GM19324 (cell line): ENCODE measurements around the gene XCL1.
"Not testable (repeated sequence)": the region's sequence is repeated elsewhere in the genome, so short reads cannot be mapped to it uniquely, and the experiment has no call there.

Source experiments
- ATAC-seq: cut with Tn5 transposase; IDR thresholded peaks from one replicate; pipeline ENCODE4 v1.9.1; 2021; ENCODE audit warnings: mild to moderate bottlenecking, moderate library complexity; ENCODE audit not compliant: unreplicated experiment, low FRiP score

XCL1 gene

DNA sequence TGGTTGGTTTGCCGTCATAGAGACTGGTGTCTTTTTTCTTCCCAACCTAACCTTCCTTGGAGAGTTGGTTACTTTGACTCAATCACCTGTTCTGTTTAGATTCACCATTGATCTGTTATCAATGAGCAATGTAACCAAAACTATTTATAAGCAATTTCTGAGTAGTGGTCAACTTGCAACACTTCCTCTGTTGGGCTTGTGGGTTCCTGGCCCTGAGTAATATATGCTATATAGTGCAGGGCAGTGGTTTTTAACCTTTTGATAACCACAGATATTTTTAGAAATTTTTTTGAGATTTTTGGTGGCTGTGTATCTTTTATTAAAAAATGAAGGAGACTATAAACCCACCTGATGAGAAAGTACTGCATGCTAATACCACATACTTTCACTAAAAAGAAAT, 9.4 kb upstream of the XCL1 start:
- ATAC-seq = no peak

DNA sequence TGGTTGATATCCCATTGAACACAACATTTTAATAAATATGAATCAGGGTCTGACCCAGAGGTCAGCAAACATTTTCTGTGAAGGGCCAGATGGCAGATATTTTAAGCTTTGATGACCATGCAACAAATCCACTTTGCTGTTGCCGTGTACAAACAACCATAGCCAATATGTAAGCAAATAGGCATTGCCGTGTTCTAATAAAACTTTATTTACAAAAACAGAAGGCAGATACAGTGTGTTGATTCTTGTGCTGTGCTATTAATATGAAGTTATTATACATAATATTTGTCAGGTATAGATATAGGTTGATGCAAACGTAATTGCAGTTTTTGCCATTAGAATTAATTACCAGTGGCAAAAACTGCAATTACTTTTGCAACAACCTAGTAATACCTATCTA, 8.8 kb upstream of the XCL1 start:
- no peak for ATAC-seq

DNA sequence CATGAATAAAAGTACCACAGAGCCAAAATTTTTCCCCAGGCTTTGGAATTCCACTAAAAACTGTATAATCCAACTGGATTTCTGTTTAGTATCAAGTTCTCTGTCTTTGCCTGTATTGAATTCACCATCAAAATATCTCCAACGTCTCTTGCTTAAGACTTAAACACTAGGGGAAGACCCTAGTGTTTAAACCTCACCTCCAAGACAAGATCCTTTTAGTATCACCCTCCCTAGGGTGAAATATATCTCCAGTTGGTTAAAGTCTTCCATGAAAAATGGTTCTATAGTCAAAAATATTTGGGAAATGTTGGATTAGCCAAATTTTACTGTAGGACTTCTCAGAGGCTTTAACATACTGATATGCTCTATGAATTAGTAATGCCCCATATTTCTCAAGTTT, 8.1 kb upstream of the XCL1 start:
- ATAC-seq = no peak

DNA sequence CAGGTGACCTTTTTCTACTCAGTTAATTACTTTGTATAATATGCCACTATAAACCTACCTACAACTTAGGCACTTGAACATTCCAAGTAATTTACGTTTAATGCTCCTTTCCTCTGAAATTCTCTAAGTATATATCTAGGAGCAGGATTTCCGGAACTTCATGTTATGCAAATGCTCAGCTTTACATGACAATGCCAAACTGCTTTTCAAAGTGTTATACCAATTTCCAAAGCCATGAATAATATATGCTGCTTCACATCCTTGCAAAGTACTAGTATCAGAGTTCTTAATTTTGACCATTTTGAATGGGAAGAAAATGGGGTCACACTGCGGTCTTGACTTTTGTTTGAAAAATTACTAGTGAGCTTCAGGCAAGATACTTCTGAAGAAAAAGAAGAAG, 5.8 kb upstream of the XCL1 start:
- ATAC-seq = no peak

DNA sequence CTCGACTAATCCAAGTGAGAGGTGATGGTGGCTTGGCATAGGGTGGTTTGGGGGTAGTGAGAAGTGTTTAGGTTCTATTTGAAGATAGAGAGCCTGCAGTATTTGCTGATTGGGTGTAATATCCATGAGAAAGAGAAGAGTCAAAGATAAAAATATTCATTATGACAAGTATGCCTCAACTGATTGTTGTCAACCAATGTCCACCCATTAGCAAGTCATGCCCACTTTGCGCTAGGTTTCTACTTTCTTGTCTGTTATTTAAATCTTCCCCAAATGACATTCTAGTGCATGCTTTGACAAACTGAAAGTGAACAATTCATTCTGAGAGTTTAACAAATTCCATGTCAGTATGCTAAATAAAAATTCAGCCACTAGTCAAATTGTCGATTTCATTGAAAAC, 3.8 kb upstream of the XCL1 start:
- ATAC-seq = no peak

DNA sequence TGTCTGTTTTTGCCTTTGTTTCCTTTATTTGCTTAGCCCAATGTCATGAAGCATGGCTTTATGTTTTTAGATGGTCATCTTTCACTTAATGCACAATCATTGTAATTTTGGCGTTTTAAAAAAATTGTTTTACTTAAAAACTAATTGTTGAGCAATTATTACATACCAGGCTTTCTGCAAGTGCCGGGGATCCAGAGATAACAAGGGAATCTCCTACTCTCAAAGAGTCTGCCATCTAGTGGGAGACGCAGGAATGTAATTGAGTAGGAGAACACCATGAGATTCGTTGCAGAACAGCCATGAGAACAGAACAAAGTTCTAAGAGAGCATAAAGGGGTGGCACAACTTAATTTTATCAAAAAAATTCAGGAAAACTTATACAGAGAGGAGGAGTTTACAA, 2.2 kb upstream of the XCL1 start:
- ATAC-seq = not testable (repeated sequence)

DNA sequence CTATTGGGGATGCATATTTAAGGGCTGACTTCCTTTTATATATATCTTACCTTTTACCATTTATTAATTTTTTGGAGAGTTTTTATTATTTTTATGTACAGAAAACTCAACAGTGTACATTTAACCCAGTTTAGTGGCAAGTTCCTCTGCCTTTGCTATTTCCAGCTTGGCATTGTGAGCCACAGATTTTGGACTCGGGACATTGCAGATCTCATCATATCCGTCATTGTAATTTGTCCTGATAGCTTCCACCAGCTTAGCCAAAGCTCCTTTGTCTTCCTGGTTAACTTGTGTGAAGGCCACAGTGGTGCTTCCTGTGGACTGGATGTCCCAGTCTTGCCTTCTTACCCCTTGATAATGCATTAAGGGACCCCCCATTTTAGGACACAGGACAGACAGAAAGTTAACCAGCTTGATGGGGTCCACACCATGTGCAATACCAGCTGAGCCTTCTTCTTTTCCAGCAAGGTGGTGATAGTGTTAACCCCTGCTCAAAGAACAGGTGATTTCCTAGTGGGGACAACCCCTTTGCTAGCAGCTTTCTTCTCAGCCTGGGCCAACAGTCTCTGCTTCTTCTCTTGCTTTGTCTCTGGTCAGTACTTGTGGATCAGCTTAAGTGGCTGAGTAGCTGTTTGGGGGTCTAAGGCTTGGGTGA, 2.3 kb downstream of the XCL1 start:
- ATAC-seq = not testable (repeated sequence)

DNA sequence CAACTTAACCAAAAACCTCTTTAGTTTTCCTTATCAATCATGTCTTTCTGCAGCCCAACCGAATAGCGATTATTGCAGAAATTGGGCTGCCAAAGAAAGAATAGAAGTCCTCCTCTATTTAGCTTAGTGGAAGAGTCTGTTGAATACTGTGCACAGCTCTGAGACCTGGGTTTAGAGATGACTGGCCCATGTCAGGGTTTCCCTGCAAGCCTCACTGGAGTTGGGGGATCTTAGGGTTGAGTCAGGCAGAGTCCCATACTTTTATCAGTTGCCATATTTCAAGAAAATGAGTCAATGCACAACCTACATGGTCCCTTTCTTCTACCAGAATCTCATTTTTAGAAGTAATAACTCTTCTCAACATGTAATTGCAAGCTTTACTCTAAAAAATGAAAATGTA, 3.9 kb downstream of the XCL1 start:
- ATAC-seq = not testable (repeated sequence)

DNA sequence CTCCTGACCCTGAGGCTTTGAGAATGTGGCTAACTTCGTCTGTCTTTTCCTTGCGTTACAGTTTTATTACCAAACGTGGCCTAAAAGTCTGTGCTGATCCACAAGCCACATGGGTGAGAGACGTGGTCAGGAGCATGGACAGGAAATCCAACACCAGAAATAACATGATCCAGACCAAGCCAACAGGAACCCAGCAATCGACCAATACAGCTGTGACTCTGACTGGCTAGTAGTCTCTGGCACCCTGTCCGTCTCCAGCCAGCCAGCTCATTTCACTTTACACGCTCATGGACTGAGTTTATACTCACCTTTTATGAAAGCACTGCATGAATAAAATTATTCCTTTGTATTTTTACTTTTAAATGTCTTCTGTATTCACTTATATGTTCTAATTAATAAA, 4.6 kb downstream of the XCL1 start:
- ATAC-seq = not testable (repeated sequence)

DNA sequence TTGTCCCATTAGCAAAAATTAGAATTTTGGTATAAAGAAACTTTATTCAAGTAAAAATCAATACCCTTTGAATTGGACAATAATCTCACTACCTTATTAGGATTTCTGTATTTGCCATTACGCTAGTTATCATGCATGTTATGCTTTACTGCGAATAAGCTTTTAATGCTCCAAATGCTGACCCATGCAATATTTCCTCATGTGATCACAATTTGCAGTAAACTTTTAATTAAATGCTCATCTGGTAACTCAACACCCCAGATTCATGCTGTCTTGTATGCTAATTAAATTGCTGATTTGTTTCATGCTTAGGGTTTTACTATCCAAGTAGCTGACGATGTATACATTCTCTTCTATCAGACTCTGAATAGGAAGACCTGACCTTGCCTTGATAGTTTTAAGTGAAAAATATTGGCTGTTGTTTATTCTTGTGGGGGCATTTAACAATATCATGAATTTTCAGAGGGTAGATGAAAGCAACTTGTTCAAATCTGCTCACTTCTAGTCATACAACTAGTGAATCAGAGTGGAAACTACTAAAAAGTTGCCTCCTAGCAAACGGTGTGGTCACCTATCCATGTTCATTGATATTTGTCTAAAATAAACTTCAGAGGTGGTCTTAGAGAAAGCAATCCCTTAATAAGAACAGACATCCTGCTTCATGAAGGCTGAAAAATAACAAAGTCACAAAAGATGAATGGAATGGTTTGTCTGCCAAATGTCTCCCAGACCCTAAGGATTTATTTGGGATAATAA, 5.6 kb downstream of the XCL1 start:
- no peak for ATAC-seq

DNA sequence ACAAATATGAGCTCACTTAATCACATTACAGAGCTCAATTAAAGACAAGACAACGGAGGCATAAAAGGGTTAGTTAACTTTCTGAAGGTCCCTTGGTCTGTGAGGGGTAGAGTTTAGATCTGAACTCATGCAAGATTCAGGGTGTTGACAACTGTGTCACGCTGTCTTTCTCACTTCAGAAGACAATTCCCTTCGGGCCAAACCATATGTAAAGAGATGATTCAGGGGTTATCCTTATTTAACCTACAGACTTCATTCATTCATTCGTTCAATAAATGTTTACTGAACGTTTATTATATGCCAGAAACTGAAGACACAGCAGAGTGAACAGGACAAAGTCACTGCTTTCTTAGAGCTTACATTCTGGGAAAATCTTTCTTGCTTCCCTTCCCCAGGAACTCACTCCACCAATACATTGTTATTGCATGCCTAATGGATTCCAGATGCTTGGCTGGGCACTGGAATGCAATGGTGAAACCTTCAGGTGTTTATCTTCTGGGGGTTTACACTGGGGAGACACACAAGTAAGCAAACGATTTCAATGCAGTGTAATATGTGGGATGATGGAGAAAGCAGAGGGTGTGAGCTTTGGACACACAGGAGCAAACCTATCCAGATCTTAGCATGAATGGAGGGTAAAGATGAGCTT, 6.4 kb downstream of the XCL1 start:
- no peak for ATAC-seq

DNA sequence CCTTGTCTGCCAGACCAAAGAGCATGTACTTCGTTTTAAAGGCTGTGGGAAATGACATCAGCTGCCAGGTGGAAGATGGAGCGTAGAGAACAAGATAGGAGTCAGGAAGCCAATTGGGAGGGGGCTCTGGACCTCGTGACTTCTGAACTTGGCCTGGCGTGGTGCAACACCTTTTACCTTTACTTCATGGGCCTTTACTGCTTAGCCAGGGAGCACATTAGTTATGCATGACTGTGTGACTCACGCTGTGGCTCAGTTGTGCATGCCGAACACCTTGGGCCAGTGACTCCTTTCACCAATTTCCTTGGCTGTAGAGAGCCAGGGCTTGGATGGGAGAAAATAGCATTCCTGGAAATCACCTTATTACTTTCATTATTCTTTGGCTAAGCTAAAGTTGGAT, 7.2 kb downstream of the XCL1 start:
- no peak for ATAC-seq

DNA sequence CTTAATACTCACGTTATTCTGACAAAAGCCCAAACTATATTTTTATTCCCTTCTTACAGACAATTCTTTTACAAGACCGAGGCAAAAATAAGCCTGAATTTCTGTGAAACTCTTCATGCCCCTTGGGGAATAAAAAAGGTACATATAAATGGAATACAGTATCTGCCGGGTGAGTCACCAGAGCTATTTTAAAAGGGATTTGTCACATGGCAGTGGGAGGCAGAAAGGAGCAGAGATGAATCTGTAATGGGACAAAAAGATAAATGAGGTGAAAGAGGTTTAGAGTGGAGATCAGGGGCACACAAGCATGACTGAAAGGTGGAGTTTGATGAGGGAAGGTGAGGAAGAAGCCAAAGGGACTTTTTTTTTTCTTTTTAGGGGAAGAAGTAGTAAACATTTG, 8.8 kb downstream of the XCL1 start:
- ATAC-seq = no peak

DNA sequence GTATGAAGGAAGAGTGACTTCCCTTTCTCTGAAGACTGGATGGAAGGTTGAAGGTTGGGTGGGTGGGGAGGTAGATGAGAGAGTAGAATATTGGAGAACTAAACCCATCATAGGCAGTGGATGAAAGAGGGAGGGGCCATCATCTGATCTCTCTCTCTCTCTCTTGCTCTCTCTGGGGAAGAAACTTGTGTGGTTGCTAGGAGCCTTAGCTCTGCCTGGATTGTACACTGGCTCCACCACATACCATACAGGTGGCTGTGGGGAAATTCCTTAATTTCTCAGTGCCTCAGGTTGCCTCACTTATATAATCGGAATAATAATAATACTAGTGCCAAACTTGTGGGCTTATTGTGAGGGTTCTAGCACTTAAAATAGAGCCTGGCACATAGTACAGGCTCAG, 9.5 kb downstream of the XCL1 start:
- ATAC-seq = no peak

DNA sequence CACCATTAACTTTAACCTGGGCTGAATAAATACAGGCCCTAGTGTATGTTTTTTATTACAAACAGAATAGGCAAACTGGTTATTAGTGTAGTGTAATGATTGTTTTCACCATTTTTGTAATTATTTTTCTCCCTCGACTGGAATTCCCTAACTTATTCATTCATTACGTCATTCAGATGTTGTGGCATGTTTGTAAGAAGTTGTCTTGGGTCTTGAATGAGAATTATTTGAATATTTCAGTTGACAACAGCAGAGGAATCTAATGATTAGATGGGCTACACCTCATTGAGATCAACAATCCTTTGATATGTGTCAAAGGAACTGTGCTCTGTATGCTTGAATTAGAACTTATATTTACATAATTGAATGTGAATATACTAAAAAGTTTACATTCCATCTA, 12.8 kb downstream of the XCL1 start:
- no peak for ATAC-seq

DNA sequence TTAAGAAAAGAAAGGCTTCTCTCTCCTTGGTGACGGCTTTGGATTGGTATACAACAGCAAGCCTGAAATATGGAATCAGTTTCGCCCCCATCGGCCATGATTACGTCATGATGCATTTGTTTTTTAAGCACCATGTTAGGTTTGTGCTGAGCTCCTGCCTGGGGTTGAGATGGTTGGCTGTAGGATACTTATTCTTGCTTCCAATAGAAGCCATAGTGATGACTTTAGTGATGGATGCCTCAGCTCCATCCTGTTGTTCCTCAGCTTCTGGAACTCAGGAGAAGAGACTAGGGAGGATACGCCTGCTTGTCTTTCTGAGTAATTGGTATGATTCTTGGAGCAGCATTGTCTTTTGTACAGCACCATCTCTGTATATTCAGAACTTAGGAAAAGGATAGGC, 14.7 kb downstream of the XCL1 start:
- ATAC-seq = no peak

DNA sequence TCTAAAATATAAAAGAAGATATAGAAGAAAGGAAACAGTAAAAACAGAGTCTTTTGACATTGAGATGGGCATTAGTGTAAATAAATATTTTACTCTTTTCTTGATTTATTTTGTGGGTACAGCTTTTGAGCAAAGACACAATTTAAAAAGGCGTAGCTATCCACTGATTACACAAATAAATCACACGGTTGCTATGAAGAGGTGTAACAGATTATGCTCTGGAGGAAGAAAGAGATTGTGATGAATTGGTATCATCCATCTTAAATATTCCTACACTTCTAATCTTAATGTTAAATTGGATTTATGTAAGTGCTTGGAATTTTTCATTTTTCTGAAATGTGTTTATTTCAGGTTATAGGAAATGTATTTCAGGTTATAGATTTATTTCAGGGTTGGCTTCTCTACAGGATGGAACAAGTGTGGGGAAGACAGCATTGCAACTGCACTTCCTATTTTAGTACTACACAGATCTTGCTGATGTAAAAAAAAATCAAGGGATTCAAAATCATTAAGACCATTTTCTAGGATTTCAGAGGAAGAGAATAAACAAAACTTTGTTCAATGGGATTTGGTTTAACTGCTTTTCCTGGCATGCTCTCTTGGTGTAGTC, 15.3 kb downstream of the XCL1 start:
- ATAC-seq = no peak

DNA sequence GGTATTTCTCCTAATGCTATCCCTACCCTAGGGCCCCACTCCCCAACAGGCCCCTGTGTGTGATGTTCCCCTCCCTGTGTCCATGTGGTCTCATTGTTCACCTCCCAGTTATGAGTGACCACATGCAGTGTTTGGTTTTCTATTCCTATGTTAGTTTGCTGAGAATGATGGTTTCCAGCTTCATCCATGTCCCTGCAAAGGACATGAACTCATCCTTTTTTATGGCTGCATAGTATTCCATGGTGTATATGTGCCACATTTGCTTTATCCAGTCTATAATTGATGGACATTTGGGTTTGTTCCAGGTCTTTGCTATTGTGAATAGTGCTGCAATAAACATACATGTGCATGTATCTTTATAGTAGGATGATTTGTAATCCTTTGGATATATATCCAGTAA, 19.0 kb downstream of the XCL1 start:
- not testable (repeated sequence) for ATAC-seq

DNA sequence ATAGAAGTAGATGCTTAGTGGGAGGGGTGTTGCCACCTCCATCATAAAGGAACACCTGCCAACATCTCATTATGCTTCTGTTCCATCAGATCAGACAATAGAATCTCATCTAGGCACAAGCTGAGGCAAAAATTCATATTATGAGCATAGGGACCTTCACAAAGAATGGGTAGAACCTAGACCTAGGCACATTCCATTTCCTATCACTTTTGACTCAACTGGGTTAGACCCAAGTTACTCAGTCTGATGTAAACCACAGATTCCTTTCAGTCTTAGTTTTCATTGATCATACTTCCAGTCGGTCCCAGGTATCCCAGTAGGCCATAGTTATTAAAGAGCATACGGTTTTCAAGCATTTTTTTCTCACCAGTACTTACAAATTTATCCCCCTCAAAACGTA, 21.7 kb downstream of the XCL1 start:
- ATAC-seq = no peak

DNA sequence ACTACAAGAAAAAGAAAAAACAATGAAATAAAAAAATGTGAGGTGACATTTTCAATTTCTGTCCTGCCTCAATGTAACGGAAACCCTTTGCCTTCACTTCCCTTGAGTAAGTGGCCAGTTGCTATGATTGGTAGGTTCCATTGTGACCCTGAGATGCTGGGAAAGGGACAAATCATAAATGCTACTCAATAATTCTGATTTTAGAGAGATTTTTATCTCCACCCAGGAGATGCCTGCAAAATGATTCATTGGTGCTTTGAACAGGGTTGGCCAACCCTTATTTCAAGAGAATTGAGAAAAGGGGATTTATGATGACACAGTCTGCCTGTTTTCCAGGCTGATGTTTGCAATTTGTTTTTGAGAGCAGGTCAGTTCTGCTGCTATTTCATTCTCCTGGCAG, 22.5 kb downstream of the XCL1 start:
- ATAC-seq = no peak

DNA sequence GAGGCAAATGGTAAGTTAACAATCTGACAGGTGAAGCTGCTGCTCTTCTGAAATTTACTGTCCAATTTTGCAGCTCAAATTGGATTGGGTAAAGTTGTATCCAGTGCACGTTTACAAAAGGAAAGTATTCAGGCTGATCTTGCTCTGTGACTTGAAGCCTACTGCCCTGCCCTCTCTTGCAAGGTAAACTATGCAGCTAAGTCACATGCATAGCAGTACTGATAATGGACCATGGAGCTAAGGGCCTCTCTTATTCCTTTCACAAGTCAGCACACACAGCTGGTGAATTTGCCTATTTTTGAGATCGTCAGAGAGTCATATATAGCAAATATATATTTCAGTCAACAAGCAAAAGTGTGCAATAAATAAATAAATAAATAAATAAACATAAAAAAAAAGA, 23.2 kb downstream of the XCL1 start:
- ATAC-seq = no peak

DNA sequence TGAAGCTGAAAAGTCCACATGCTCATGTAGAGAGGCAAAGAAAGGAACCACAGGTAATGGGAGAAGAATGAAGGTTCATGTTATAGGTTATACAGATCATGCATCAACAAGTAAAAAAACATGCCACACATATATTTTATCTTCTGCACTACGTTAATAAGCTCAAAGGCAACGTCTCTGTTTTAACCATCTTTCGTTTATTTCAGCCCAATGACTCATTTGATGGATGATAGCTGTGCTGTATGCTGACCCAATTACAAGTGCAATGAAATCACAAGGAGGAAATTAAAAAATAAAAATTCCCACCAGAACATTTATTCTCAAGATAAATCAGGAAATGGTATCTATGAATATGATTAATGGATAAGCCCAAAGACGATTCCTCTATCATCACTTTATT, 24.6 kb downstream of the XCL1 start:
- no peak for ATAC-seq
